22Rv1 (cell line): Measurements from ENCODE around the gene NAV2.

Experiments used
- ZFX ChIP-seq: fragments of 450-650 bp; IDR thresholded peaks from 2 replicates; pipeline ENCODE4 v1.6.1; 2017; ENCODE audit warnings: antibody characterized with exemption, borderline replicate concordance
- TF ChIP-seq, protein P1 (sequence below): fragments of 450-650 bp; IDR thresholded peaks from 2 replicates; pipeline ENCODE4 v1.5.1; 2017; ENCODE audit warnings: mild to moderate bottlenecking

GRCh38 chr11:20042811-20043341 lies 330.2 kb downstream of the NAV2 start:
- TF ChIP-seq, protein P1, sequence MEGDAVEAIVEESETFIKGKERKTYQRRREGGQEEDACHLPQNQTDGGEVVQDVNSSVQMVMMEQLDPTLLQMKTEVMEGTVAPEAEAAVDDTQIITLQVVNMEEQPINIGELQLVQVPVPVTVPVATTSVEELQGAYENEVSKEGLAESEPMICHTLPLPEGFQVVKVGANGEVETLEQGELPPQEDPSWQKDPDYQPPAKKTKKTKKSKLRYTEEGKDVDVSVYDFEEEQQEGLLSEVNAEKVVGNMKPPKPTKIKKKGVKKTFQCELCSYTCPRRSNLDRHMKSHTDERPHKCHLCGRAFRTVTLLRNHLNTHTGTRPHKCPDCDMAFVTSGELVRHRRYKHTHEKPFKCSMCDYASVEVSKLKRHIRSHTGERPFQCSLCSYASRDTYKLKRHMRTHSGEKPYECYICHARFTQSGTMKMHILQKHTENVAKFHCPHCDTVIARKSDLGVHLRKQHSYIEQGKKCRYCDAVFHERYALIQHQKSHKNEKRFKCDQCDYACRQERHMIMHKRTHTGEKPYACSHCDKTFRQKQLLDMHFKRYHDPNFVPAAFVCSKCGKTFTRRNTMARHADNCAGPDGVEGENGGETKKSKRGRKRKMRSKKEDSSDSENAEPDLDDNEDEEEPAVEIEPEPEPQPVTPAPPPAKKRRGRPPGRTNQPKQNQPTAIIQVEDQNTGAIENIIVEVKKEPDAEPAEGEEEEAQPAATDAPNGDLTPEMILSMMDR = no peak
- TF ChIP-seq ZFX = no peak
